B cell (primary cell): ENCODE data around the gene MEGF8. TPM values are rescaled to one million over a fixed set of nuclear protein-coding genes. Genes with fewer than 3 reads are reported as not detected.

Experiments
- ATAC-seq: fragments of 200-7000 bp; cut with Tn5 transposase; one replicate; pipeline ENCODE4 v1.10.0; 2021; ENCODE audit warnings: low read depth, mild to moderate bottlenecking, moderate number of reproducible peaks, moderate library complexity
- CTCF ChIA-PET: fragments of 350-600 bp; sonication (Branson Sonifier 250); formaldehyde crosslinking; loops from one replicate; lab custom pipeline; 2021; ENCODE audit warnings: antibody characterized with exemption, inconsistent platforms; lab: Charles Lee
- POLR2A ChIA-PET: fragments of 350-600 bp; sonication (Branson Sonifier 250); formaldehyde crosslinking; loops from one replicate; lab custom pipeline; 2021; ENCODE audit warnings: antibody characterized with exemption; lab: Charles Lee
- DNase-seq: peaks from one replicate; pipeline ENCODE4 v3.0.0; 2013
- H2AFZ ChIP-seq: 2 replicates; pipeline ENCODE4 v1.6.1; 2012; ENCODE audit warnings: mild to moderate bottlenecking, low read depth, low read length; ENCODE audit not compliant: insufficient read depth, poor library complexity, severe bottlenecking
- H3K27ac ChIP-seq, 2 donors: 1 replicate in 1 of 2; 2 replicates in 1 of 2; pipeline ENCODE4 v1.5.1; 2012 to 2013; ENCODE audit warnings: low read length in 2 of 2, mild to moderate bottlenecking in 2 of 2, moderate library complexity in 1 of 2
- H3K27me3 ChIP-seq, 4 experiments: fragments of 200-600 bp in 1 of 4; sonication (generic) in 1 of 4; replicated peaks in 1 of 4; 1 replicate in 2 of 4; 2 replicates in 2 of 4; pipeline versions ENCODE4 v1.6.1 to v1.7.0; 2013 to 2016; ENCODE audit warnings: low read length in 3 of 4, mild to moderate bottlenecking in 2 of 4, mixed read lengths in 1 of 4, moderate library complexity in 1 of 4; ENCODE audit not compliant: insufficient read depth in 4 of 4, control insufficient read depth in 3 of 4; ENCODE audit errors: control extremely low read depth in 1 of 4
- H3K36me3 ChIP-seq, 2 experiments: replicated peaks in 1 of 2; 1 replicate in 1 of 2; 2 replicates in 1 of 2; pipeline versions ENCODE4 v1.6.1 to v1.7.1; 2013; ENCODE audit warnings: low read length in 1 of 2; ENCODE audit not compliant: insufficient read depth in 2 of 2, control insufficient read depth in 1 of 2; ENCODE audit errors: control extremely low read depth in 1 of 2, extremely low read depth in 1 of 2
- H3K4me1 ChIP-seq, 2 donors: fragments of 200-600 bp in 1 of 2; sonication (generic) in 1 of 2; 1 replicate in 1 of 2; 2 replicates in 1 of 2; pipeline versions ENCODE4 v1.5.1 to v1.6.1; 2013 to 2017; ENCODE audit warnings: low read length in 2 of 2; ENCODE audit not compliant: control insufficient read depth in 2 of 2, insufficient read depth in 2 of 2
- H3K4me2 ChIP-seq: replicated peaks from 2 replicates; pipeline ENCODE3; 2012; ENCODE audit warnings: mild to moderate bottlenecking, low read depth, low read length; ENCODE audit not compliant: poor library complexity, severe bottlenecking
- H3K4me3 ChIP-seq, 5 experiments: fragments of 200-600 bp in 1 of 5; sonication (generic) in 1 of 5; 1 replicate in 3 of 5; 2 replicates in 2 of 5; pipeline versions ENCODE4 v1.5.1 to v1.7.0; 2011 to 2016; ENCODE audit warnings: low read length in 4 of 5, mild to moderate bottlenecking in 4 of 5, low read depth in 2 of 5, control low read depth in 1 of 5, moderate library complexity in 1 of 5; ENCODE audit not compliant: insufficient read depth in 1 of 5; ENCODE audit errors: control extremely low read depth in 1 of 5, extremely low read depth in 1 of 5
- H3K79me2 ChIP-seq: fragments of 200-600 bp; sonication (generic); one replicate; pipeline ENCODE4 v1.6.0; 2016; ENCODE audit warnings: low read length; ENCODE audit not compliant: control insufficient read depth, insufficient read depth
- H3K9ac ChIP-seq: fragments of 200-600 bp; sonication (generic); 2 replicates; pipeline ENCODE4 v1.6.1; 2017; ENCODE audit warnings: mild to moderate bottlenecking, low read length, moderate library complexity
- H3K9me3 ChIP-seq, 3 donors: one replicate each; pipeline versions ENCODE4 v1.6.1 to v1.7.1; 2013; ENCODE audit warnings: low read length in 2 of 3; ENCODE audit not compliant: control insufficient read depth in 2 of 3, insufficient read depth in 1 of 3; ENCODE audit errors: control extremely low read depth in 1 of 3
- H4K20me1 ChIP-seq: 2 replicates; pipeline ENCODE4 v1.6.0; 2012; ENCODE audit warnings: mild to moderate bottlenecking, low read length; ENCODE audit not compliant: insufficient read depth, control insufficient read depth, poor library complexity, severe bottlenecking
- H3K27ac Mint-ChIP-seq: one replicate; pipeline ENCODE4 v1.8.0; 2021; ENCODE audit warnings: mixed read lengths
- H3K27me3 Mint-ChIP-seq: one replicate; pipeline ENCODE4 v1.8.0; 2021; ENCODE audit warnings: mixed read lengths
- H3K4me1 Mint-ChIP-seq: one replicate; pipeline ENCODE4 v1.8.0; 2021; ENCODE audit warnings: mixed read lengths
- H3K4me3 Mint-ChIP-seq: one replicate; pipeline ENCODE4 v1.8.0; 2021; ENCODE audit warnings: mixed read lengths
- H3K9me3 Mint-ChIP-seq: one replicate; pipeline ENCODE4 v1.8.0; 2022; ENCODE audit warnings: mixed read lengths; ENCODE audit not compliant: insufficient read depth
- CTCF ChIP-seq: fragments of 200-600 bp; IDR thresholded peaks from one replicate; pipeline ENCODE4 v1.8.0; 2022; ENCODE audit warnings: antibody characterized with exemption, mild to moderate bottlenecking
- EZH2 ChIP-seq: IDR thresholded peaks from 2 replicates; pipeline ENCODE4 v1.6.1; 2012; ENCODE audit warnings: borderline replicate concordance, low read depth, mild to moderate bottlenecking, moderate library complexity, low read length; ENCODE audit not compliant: insufficient read depth, poor library complexity, severe bottlenecking
- WGBS: methylation state at CpG from one replicate; pipeline ENCODE4 v1.1.5; 2013; ENCODE audit warnings: missing lambda C conversion rate; ENCODE audit not compliant: insufficient coverage; 5-methylcytosine and 5-hydroxymethylcytosine counted together
- intact Hi-C: fragments of 100-400 bp; cut with micrococcal nuclease; formaldehyde crosslinking; loops from one replicate; pipeline ENCODE4 v1.10.0; 2022
- polyA plus RNA-seq: library from polyadenylated mRNA; depleted of rRNA; stranded (reverse); fragments of >200 nt; gene quantifications from 2 replicates; pipeline ENCODE4 v1.2.3, GENCODE V29; 2012
- total RNA-seq, 2 donors: library from RNA; stranded (reverse); fragments of 120-200 nt in 1 of 2; gene quantifications; 1 replicate in 1 of 2; 2 replicates in 1 of 2; pipeline versions ENCODE4 v1.2.3 to v1.2.4, GENCODE V29; 2013 to 2022

Gene MEGF8
- total and polyA plus RNA-seq, 2 donors (not counting 1 experiment from before 2014, with no cell fraction given), result 8.2 to 26.5 TPM

- Histone ChIP-seq H3K79me2 (no peaks in the 10 kb centered on the region), H3K9me3 (peaks cover 0 to 9% (median 0%) of the 10 kb centered on the region in 3 donors), H3K9ac (no peak overlapping the region), H3K4me3 (no peak overlapping the region), H3K4me2 (peak overlapping the region; percentile 52), H4K20me1 (no peaks in the 10 kb centered on the region), H3K27ac (no peak overlapping the region), H3K36me3 (no peaks in the 10 kb centered on the region), H3K4me1 (peaks cover 20 to 26% of the 10 kb centered on the region in 2 donors), H2AFZ (peak overlapping the region; percentile 64), H3K27me3 (peaks cover 0 to 35% (median 17%) of the 10 kb centered on the region in 4 experiments)
- peak overlapping the region; percentile 1 for H3K4me3 Mint-ChIP-seq
- peaks cover 28% of the 10 kb centered on the region for H3K27me3 Mint-ChIP-seq
- H3K4me1 Mint-ChIP-seq, result peaks cover 19% of the 10 kb centered on the region
- no peak for ATAC-seq
- no peaks in the 10 kb centered on the region for H3K9me3 Mint-ChIP-seq
- intact Hi-C loops, result no loop called here
- WGBS, result 27% methylated on average over 18 of the region's 28 CpGs
- TF ChIP-seq EZH2, result no peak
- ChIA-PET CTCF (interaction anchor here (0.6 to 1.4 kb wide), 3 partner anchors 10 to 112 kb away, joined by 3 to 4 read pairs (median 3); no protein-coding TSS in a partner anchor), POLR2A (interaction anchor here (0.6 to 1.4 kb wide), 2 partner anchors 14 to 149 kb away, joined by 3 to 4 read pairs; partner anchors contain the start of genes PAFAH1B3 and PRR19)
- DNase-seq, result no peak
- H3K27ac Mint-ChIP-seq, result no peak overlapping the region
Observed at GRCh38 chr19:42316223-42317211, 8.9 kb upstream of the MEGF8 start.

GRCh38 chr19:42317535-42317934 lies 7.9 kb upstream of the MEGF8 start:
- Histone ChIP-seq H3K9me3 (peaks cover 0 to 9% (median 0%) of the 10 kb centered on the region in 3 donors), H4K20me1 (no peaks in the 10 kb centered on the region), H3K4me1 (peaks cover 20 to 26% of the 10 kb centered on the region in 2 donors), H2AFZ (no peak overlapping the region), H3K27me3 (peaks cover 0 to 32% (median 12%) of the 10 kb centered on the region in 4 experiments), H3K9ac (no peak overlapping the region), H3K36me3 (no peaks in the 10 kb centered on the region), H3K27ac (no peak overlapping the region), H3K4me3 (no peak overlapping the region), H3K4me2 (no peak overlapping the region), H3K79me2 (no peaks in the 10 kb centered on the region)
- WGBS, result 96% methylated on average over 12 of the region's 13 CpGs
- DNase-seq, result no peak
- Mint-ChIP-seq H3K27me3 (peaks cover 21% of the 10 kb centered on the region), H3K9me3 (no peaks in the 10 kb centered on the region), H3K4me3 (no peak overlapping the region), H3K27ac (peak overlapping the region; percentile 20), H3K4me1 (peaks cover 17% of the 10 kb centered on the region)
- intact Hi-C loops, result no loop called here
- CTCF ChIA-PET, result interaction anchor here (0.6 kb wide), 1 partner anchor 48 kb away, joined by 3 read pairs; no protein-coding TSS in a partner anchor
- TF ChIP-seq EZH2 (no peak), CTCF (no peak)
- ATAC-seq, result no peak
- POLR2A ChIA-PET, result no interaction called here
